Activated CD4-positive, CD25-positive, alpha-beta regulatory T cell treated with anti-CD3 and anti-CD28 coated beads, Interleukin-2, amount 50 U/mL, for 72 hours (primary cell): ENCODE data around the gene FAM120AOS.

ENCODE experiments used
- DNase-seq: peaks from one replicate; pipeline ENCODE4 v3.0.0; 2021

FAM120AOS gene

GRCh38 chr9:93436655-93437407 lies 16.6 kb downstream of the FAM120AOS start:
- no peak for DNase-seq

GRCh38 chr9:93436218-93436617 lies 17.2 kb downstream of the FAM120AOS start:
- no peak for DNase-seq

GRCh38 chr9:93435386-93435785 lies 18.0 kb downstream of the FAM120AOS start:
- DNase-seq = no peak

- no peak for DNase-seq
Measured at GRCh38 chr9:93434056-93434455, 19.3 kb downstream of the FAM120AOS start.

DNA sequence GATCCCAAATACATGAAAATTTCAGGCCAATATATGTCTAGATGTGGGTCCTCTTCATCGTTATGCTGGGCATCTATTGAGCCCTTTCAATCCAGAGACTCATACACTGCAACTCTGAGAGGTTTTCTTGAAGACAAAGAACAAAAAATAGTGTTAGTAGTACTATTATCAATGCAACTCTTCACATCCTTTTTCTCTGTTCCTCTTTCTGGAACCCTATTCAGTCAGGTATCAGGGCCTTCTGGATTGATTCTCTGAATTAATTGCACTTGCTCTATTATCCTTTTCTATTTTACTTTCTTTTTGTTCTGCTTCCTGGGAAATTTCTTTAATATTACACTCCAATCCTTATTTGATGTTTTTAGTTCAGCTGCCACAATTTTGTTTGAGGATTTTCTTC lies 20.4 kb downstream of the FAM120AOS start:
- no peak for DNase-seq

DNA sequence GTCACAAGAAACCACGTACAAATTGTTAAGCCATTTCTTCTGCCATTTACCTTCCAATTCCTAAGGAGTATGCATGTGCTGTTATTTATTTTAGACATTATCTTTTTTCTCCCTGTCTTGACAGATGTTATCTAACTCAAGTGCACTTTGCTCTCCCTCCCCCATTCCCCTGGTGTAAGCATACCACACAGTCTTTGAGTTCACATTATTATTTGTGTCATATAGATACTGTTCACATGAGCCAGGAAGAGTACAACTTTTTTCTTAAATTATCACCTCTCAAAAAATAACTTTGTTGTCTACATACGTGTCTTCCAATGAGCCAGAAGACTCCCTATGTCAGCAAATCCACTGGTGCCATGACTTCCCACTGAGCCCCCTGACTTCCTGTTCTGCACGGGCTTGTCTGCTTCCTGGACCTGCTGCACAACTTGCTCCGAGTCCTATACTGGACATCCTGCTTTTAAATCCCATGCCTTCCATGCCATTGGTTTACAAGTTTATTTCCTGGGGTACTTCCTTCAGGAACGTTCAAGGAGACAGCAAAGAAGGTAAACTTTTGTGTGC lies 21.8 kb downstream of the FAM120AOS start:
- no peak for DNase-seq

- no peak for DNase-seq
Measured at GRCh38 chr9:93427655-93428379, 25.6 kb downstream of the FAM120AOS start.

GRCh38 chr9:93422977-93423616 lies 30.3 kb downstream of the FAM120AOS start:
- no peak for DNase-seq

- no peak for DNase-seq
Measured at GRCh38 chr9:93419023-93419422, 34.4 kb downstream of the FAM120AOS start.

- no peak for DNase-seq
Measured at GRCh38 chr9:93417538-93417937, 35.8 kb downstream of the FAM120AOS start.

DNA sequence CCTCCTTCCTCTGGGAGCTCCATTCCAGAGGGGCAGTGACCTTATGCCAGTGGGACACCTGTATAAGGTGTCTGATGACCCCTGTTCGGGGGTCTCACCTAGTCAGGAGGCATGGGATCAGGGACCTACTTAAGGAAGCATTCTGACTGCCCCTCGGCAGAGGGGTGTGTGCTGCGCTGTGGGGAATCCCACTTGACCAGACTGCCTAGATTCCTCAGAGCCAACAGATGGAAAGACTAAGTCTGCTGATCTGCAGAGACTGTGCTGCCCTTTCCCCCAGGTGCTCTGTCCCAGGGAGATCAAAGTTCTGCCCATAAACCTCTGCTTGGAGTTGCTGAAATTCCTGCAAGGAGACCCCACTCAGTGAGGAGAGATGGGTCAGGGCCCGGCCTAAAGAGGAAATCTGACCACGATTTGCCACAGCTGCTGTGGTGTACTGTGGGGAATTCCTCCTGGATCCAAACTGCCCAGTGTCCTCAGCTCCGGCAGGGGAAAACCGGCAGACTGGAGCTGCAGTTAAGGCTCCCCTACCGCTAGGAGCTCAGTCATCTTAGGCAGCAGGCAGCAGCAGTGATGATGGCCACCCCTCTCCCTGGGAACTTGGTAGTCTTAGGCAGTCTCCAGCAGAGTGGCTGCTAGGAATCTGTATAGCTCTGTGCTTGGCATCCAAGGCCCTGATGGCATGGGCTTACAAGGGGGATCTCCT lies 36.7 kb downstream of the FAM120AOS start:
- no peak for DNase-seq

DNA sequence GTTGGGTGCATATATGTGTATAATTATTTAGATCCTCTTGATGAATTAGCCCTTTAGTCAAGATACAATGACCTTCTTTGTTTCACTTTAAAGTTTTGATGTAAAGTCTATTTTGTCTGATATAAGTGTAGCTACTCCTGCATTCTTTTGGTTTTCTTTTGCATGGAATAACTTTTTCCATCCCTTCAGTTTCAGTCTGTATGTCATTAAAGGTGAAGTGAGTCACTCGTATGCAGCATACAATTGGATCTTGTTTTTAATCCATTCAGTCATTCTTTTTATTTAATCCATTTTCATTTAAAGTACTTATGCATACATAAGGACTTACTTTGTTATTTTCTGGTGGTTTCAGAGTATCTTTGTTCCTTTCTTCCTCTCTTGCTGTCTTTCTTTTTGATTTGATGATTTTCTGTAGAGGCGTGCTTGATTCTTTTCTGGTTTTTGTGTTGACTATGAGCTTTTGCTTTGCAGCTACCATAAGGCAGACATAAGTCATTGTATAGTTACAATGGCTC lies 38.1 kb downstream of the FAM120AOS start:
- DNase-seq = no peak

DNA sequence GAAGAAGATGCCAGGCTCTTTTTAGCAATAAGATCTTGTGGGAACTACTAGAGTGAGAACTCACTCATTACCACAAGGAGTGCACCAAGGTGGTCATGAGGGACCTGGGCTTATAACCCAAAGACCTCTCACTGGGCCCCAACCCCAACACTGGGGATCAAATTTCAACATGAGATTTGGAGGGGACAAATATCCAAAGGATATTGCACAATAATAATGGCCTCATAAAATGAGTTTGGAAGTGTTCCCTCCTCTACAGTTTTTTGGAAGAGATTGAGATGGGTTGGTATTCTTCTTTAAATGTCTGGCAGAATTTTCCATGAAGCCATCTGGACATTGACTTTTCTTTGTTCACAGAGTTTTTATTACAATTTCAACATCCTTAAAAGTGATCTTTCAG lies 39.9 kb downstream of the FAM120AOS start:
- no peak for DNase-seq

GRCh38 chr9:93406371-93406770 lies 47.0 kb downstream of the FAM120AOS start:
- no peak for DNase-seq

GRCh38 chr9:93398471-93398870 lies 54.9 kb downstream of the FAM120AOS start:
- DNase-seq = no peak

DNA sequence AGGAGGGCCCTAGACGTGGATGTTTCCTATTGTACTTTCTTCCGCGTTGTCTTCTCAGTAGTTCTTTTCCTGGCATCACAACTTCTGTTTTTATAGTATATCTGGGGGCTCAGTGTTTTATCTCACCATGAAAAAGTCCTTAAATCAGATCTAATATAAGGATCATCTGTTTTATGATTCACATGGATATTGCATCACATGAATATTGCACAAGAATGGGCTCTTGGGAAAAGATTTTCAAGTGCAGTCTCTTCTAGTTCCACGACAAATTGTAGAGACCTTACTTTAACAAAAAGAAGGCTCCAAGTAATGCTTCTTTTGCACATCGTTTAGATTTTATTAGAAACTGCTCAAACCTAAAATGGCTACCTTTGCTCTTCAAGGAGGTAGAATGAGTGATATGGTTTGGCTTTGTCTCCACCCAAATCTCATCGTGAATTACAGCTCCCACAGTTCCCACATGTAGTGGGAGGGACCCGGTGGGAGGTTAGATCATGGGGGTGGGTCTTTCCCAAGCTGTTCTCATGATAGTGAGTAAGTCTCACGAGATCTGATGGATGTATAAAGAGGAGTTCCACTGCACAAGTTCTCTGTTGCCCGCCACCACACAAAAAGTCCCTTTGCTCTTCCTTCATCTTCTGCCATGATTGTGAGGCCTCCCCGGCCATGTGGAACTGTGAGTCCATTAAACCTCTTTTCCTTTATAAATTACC lies 55.6 kb downstream of the FAM120AOS start:
- DNase-seq = no peak
